Measurements from ENCODE around the gene ZSWIM4. TPM values are rescaled to one million over a fixed set of nuclear protein-coding genes. Genes with fewer than 3 reads are reported as not detected.

Gene ZSWIM4
- total and polyA plus RNA-seq, 2 of the 4 experiments (the other 2 are of a cell fraction): 2.2 to 6.2 TPM

DNA sequence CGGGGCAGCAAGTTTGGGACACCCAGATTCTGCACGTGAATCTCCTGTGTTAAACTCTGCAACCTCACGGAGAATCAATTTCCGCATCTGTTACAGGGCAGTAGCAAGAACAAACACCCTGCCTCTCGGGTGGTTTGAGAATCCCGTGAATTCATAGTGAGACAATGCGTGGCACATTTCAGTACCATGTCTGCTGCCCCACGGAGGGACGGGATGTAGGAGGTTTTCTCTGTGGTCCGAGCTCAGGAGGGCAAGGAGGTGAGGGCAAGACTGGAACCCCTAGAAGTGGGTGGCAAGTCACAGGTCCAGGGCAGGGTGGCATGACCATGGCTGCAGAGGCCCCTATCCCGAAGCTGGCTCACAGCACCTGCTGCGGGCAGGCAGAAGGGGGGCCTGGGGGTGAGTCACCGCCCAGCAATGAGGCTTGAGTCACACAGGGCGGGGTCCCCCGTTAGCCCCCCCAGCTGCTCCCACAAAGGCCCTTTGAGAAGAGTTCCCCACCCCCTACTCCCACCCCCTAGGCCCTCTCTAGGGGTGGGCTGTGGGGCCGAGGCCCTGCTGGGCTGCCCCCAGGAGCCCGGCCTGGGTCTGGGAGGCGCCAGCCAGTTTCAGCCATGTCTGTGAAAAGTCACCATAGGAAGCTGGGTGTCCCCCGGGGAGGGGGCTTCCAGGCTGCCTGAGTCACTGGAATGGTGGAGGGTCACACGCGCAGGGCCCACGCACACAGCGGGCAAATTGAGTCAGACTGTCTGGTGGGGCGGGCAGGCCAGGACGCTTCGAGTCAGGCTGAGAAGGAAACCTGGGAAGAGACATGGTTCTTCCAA is 55.9 kb downstream of the ZSWIM4 start:
- H2AK5ac ChIP-seq (ENCODE audit: low read depth, low read length): peak overlapping the region; percentile 100
- peak overlapping the region; percentile 100 for H3K4ac ChIP-seq (ENCODE audit: low read depth, low read length)
- H3K9me3 ChIP-seq (ENCODE audit: control insufficient read depth, insufficient read depth, low read length): no peaks in the 10 kb centered on the region
- peak overlapping the region; percentile 100 for H3K56ac ChIP-seq (ENCODE audit: extremely low read depth, insufficient read depth, low read length)
- ChIA-PET POLR2A (ENCODE audit: unreplicated experiment) (interaction anchor here (0.6 to 2.1 kb wide), 2 partner anchors 12 to 1286 kb away, joined by 9 to 12 read pairs; no protein-coding TSS in a partner anchor), CTCF (interaction anchor here (0.7 kb wide), 2 partner anchors 9 to 11 kb away, joined by 3 to 4 read pairs; no protein-coding TSS in a partner anchor)
- peak overlapping the region; percentile 100 for H2BK20ac ChIP-seq (ENCODE audit: low read depth, low read length)
- BruUV-seq (replicated peaks): no TSS peak
- no peaks in the 10 kb centered on the region for H3K36me3 ChIP-seq (ENCODE audit: control insufficient read depth, insufficient read depth, low read length)
- peak overlapping the region; percentile 99 for H3K14ac ChIP-seq (replicated peaks; ENCODE audit: low read depth, low read length)
- peaks cover 9 to 54% of the 10 kb centered on the region in 2 experiments for H3K79me1 ChIP-seq (ENCODE audit: low read depth in 1 of 2, low read length in 2 of 2)
- peaks cover 5% of the 10 kb centered on the region for H4K20me1 ChIP-seq (ENCODE audit: insufficient read depth, low read length)
- peak overlapping the region; percentile 1; the same call in 1 of the 2 replicates for H3K4me3 ChIP-seq (ENCODE audit: insufficient read depth, low read depth, low read length)
- peak overlapping the region; percentile 100 for H2BK15ac ChIP-seq (ENCODE audit: low read depth, low read length)
- DNase-seq: peak; percentile 94
- peak overlapping the region; percentile 97 to 100 for H4K8ac ChIP-seq (ENCODE audit: low read depth in 2 of 2, low read length in 2 of 2)
- H4K5ac ChIP-seq (ENCODE audit: low read depth, low read length): peak overlapping the region; percentile 100
- in situ Hi-C loops (cut with MboI; ENCODE audit: low sequenced_read_pairs): loop anchor here (25.0 kb wide), 1 partner anchor 564 kb away; no protein-coding TSS in a partner anchor
- dilution Hi-C loops (cut with HindIII; ENCODE audit: low sequenced_read_pairs, unreplicated experiment): no loop called here
- peak overlapping the region; percentile 85 for H3K9ac ChIP-seq (ENCODE audit: low read depth, low read length)
- H2AFZ ChIP-seq (replicated peaks; ENCODE audit: low read length, poor library complexity): peak overlapping the region; percentile 93
- peak overlapping the region; percentile 76 for H3K4me2 ChIP-seq (ENCODE audit: low read depth, low read length)
- no peaks in the 10 kb centered on the region for H3K27me3 ChIP-seq (ENCODE audit: control insufficient read depth, insufficient read depth, low read length)
- peaks cover 35% of the 10 kb centered on the region for H3K4me1 ChIP-seq (ENCODE audit: control insufficient read depth, insufficient read depth, low read length)
- 10% methylated on average over 9 of the region's 26 CpGs; no CpG with 5 or more reads in 1 of the 2 experiments for WGBS, 2 experiments (ENCODE audit: extremely low coverage in 2 of 2, insufficient read length in 1 of 2)
- peak overlapping the region; percentile 100 for H3K23ac ChIP-seq (ENCODE audit: low read depth, low read length)
- H3K9me1 ChIP-seq (ENCODE audit: insufficient read depth, low read length): peaks cover 18% of the 10 kb centered on the region
- H3K27ac ChIP-seq (ENCODE audit: insufficient read depth, low read length): peak overlapping the region; percentile 98
- H2AK9ac ChIP-seq (replicated peaks; ENCODE audit: low read depth, low read length, poor library complexity): peak overlapping the region; percentile 100
- H4K91ac ChIP-seq (ENCODE audit: insufficient read depth, low read depth, low read length): peak overlapping the region; percentile 100
- H3K18ac ChIP-seq (ENCODE audit: low read depth, low read length): peak overlapping the region; percentile 100
- peak overlapping the region; percentile 99 for H2BK120ac ChIP-seq (ENCODE audit: low read depth, low read length)
- H2BK5ac ChIP-seq (ENCODE audit: low read depth, low read length, poor library complexity, severe bottlenecking): peak overlapping the region; percentile 99
- peak; percentile 27 for ATAC-seq (ENCODE audit: low read depth)
- intact Hi-C loops (cut with micrococcal nuclease): no loop called here
- TF ChIP-seq, protein P1, sequence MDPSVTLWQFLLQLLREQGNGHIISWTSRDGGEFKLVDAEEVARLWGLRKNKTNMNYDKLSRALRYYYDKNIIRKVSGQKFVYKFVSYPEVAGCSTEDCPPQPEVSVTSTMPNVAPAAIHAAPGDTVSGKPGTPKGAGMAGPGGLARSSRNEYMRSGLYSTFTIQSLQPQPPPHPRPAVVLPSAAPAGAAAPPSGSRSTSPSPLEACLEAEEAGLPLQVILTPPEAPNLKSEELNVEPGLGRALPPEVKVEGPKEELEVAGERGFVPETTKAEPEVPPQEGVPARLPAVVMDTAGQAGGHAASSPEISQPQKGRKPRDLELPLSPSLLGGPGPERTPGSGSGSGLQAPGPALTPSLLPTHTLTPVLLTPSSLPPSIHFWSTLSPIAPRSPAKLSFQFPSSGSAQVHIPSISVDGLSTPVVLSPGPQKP (IDR thresholded peaks at IDR 0.05; ENCODE audit: borderline replicate concordance, low read depth, low read length): no peak
- TF ChIP-seq SMC3 (IDR thresholded peaks at IDR 0.05; ENCODE audit: low read depth, low read length): no peak
- TF ChIP-seq, protein P2, sequence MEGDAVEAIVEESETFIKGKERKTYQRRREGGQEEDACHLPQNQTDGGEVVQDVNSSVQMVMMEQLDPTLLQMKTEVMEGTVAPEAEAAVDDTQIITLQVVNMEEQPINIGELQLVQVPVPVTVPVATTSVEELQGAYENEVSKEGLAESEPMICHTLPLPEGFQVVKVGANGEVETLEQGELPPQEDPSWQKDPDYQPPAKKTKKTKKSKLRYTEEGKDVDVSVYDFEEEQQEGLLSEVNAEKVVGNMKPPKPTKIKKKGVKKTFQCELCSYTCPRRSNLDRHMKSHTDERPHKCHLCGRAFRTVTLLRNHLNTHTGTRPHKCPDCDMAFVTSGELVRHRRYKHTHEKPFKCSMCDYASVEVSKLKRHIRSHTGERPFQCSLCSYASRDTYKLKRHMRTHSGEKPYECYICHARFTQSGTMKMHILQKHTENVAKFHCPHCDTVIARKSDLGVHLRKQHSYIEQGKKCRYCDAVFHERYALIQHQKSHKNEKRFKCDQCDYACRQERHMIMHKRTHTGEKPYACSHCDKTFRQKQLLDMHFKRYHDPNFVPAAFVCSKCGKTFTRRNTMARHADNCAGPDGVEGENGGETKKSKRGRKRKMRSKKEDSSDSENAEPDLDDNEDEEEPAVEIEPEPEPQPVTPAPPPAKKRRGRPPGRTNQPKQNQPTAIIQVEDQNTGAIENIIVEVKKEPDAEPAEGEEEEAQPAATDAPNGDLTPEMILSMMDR (conservative IDR thresholded peaks at IDR 0.05; ENCODE audit: low read depth, low read length): no peak
- TF ChIP-seq, protein P3, sequence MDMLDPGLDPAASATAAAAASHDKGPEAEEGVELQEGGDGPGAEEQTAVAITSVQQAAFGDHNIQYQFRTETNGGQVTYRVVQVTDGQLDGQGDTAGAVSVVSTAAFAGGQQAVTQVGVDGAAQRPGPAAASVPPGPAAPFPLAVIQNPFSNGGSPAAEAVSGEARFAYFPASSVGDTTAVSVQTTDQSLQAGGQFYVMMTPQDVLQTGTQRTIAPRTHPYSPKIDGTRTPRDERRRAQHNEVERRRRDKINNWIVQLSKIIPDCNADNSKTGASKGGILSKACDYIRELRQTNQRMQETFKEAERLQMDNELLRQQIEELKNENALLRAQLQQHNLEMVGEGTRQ (IDR thresholded peaks at IDR 0.05; ENCODE audit: low read depth, low read length): peak; percentile 51
- TF ChIP-seq RFX5 (IDR thresholded peaks at IDR 0.05; ENCODE audit: low read depth, low read length): no peak
- peak; percentile 97 for TF ChIP-seq FOS (IDR thresholded peaks at IDR 0.05; ENCODE audit: low read depth, low read length)
- no peak for TF ChIP-seq CHD1 (IDR thresholded peaks at IDR 0.05; ENCODE audit: low read depth, low read length)
- peak; percentile 38 for TF ChIP-seq RCOR1 (IDR thresholded peaks at IDR 0.05; ENCODE audit: insufficient replicate concordance, low read length)
- TF ChIP-seq NFE2L2 (IDR thresholded peaks at IDR 0.05; ENCODE audit: low read depth, low read length): 0 out of 2 replicates have a peak, but pooled peaks have one; percentile 33
- peak; percentile 74 for TF ChIP-seq POLR2A (IDR thresholded peaks at IDR 0.05; ENCODE audit: low read depth, low read length)
- no peak; the same call in none of the 2 replicates for TF ChIP-seq MAZ (IDR thresholded peaks at IDR 0.05; ENCODE audit: borderline replicate concordance, low read depth, low read length)
- peak; percentile 71 for TF ChIP-seq BHLHE40 (IDR thresholded peaks at IDR 0.05; ENCODE audit: low read depth, low read length)
- no peak for TF ChIP-seq RAD21 (IDR thresholded peaks at IDR 0.05; ENCODE audit: low read length)
